Coronary artery (tissue), 2 donors: ENCODE results near the gene PTAFR.

ENCODE experiments used
- DNase-seq: peaks from one replicate; pipeline ENCODE4 v3.0.0-alpha.2; 2017; ENCODE audit warnings: low spot score
- H3K27ac ChIP-seq, 2 donors: fragments of 200-600 bp; sonication (generic); one replicate each; pipeline ENCODE4 v1.5.1; 2016 to 2019
- H3K4me3 ChIP-seq: fragments of 200-600 bp; sonication (generic); 2 replicates; pipeline ENCODE4 v1.5.1; 2016; ENCODE audit warnings: mild to moderate bottlenecking, moderate library complexity
- TF ChIP-seq, protein P1 (sequence below): fragments of 200-600 bp; sonication (generic); IDR thresholded peaks from one replicate; pipeline ENCODE4 v1.5.1; 2019; ENCODE audit warnings: antibody characterized with exemption

PTAFR gene

DNA sequence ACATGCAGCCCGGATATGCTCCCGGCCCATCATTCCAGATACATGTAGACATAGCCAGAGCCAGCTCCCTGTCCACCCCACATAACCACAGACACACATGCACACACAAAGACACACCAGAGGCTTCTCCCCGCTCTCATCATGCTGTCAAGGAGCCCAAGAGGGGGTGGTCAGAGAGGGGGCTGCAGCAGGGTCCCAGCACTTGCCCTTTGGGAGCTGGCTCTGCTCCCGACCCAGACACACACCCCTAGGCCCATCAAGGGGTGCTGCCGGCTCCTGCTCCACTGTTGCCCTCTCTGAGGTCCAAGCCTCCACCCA lies 2.6 kb downstream of the PTAFR start:
- TF ChIP-seq, protein P1, sequence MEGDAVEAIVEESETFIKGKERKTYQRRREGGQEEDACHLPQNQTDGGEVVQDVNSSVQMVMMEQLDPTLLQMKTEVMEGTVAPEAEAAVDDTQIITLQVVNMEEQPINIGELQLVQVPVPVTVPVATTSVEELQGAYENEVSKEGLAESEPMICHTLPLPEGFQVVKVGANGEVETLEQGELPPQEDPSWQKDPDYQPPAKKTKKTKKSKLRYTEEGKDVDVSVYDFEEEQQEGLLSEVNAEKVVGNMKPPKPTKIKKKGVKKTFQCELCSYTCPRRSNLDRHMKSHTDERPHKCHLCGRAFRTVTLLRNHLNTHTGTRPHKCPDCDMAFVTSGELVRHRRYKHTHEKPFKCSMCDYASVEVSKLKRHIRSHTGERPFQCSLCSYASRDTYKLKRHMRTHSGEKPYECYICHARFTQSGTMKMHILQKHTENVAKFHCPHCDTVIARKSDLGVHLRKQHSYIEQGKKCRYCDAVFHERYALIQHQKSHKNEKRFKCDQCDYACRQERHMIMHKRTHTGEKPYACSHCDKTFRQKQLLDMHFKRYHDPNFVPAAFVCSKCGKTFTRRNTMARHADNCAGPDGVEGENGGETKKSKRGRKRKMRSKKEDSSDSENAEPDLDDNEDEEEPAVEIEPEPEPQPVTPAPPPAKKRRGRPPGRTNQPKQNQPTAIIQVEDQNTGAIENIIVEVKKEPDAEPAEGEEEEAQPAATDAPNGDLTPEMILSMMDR: no peak
- peak overlapping the region in 1 of 2 donors; percentile 80 for H3K27ac ChIP-seq
- H3K4me3 ChIP-seq: peak overlapping the region; percentile 32

DNA sequence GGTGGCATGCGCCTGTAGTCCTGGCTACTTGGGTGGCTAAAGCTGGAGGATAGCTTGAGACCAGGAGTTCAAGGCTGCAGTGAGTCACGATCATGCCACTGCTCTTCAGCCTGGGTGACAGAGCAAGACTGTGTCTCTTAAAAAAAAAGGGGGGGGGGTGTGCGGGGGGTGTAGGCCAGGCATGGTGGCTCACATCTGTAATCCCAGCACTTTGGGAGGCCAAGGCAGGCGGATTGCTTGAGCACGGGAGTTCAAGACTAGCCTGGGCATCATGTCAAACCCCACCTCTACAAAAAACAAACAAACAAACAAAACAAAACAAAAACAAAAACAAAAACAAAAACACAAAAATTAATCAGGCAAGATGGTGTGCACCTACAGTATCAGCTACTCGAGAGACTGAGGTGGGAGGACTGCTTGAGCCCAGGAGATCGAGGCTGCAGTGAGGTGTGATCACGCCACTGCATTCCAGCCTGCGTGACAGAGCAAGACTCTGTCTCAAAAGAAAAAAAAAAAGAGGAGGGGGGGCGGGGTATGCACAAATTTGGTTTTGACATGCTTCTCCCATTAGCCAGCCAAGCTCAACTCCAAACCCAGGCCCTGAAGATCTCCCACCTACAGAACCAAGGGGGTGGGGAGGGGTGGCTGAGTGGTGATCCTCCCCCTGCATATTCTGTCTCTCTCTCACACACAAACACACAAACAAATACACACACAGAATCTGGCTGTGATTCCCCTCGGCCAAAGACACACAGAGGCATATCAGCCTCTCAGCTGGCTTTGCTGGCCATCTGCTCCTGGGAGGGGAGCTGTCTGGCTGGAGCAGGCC lies 3.1 kb downstream of the PTAFR start:
- TF ChIP-seq, protein P1: no peak
- Histone ChIP-seq H3K27ac (peak overlapping the region in 1 of 2 donors; percentile 80), H3K4me3 (peak overlapping the region; percentile 32)
- no peak for DNase-seq

More for the DNA sequence above, 2.6 kb downstream of the PTAFR start:
- DNase-seq: no peak

DNA sequence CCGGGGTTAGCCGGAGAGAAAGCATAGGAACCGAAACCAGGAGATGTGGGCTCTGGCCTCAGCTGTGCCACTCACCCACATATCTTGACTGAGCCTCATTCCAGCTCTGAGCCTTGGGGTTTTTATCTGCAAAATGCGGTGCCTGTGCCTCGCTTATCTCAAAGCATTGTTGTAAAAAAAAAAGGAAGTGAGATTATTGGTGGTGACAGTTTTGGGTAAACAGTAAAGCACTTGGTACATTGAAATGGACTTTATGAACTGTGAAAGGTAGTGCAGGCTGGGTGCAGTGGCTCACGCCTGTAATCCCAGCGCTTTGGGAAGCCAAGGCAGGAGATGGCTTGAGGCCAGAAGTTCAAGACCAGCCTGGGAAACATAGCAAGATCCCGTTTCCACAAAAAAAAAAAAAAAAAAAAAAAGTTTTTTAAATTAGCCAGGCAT lies 3.8 kb downstream of the PTAFR start:
- Histone ChIP-seq H3K27ac (peak overlapping the region in 1 of 2 donors; percentile 4), H3K4me3 (no peak overlapping the region)
- TF ChIP-seq, protein P1: no peak
- no peak for DNase-seq

DNA sequence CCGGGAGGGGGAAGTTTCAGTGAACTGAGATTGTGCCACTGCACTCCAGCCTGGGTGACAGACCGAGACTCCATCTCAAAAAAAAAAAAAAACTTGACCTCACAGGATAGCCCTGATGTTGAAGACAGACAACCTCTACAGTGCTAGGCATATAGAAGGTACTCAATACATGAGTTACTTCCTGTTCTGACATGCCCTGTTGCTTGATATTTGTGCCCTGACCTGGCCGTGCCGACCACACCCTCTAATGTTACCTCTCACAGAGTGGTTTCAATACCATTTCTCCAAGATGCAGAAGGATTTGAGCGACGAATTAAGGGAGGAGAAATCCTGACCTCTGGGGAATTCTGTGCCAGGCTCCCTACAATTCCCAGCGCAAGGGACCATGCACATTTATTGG lies 5.2 kb downstream of the PTAFR start:
- Histone ChIP-seq H3K4me3 (no peak overlapping the region), H3K27ac (peak overlapping the region in 1 of 2 donors; percentile 9)
- no peak for DNase-seq
- TF ChIP-seq, protein P1: no peak

DNA sequence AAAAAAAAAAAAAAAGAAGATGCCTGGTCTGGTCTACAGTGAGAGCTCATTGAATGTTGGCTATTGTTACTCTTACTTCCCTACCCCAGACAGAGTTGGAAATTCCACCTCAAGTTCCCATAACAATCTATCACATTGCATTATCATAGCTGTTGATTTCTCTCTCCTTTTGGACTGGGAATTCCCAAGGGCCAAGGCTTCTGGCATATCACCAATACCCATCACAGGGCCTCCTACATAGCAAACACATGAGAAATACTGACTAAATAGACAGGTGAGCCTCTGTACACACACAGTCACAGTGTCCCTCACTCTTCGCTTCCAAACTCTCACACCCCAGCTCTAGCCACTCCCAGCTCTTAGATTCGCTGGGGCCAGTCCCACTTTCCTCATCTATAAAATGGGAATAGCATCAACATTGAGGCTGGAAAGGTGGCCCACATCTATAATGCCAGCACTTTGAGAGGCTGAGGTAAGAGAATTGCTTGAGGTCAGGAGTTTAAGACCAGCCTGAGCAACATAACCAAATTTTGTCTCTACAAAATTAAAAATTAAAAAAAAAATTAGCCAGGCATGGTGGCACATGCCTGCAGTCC lies 6.4 kb downstream of the PTAFR start:
- Histone ChIP-seq H3K27ac (no peak overlapping the region), H3K4me3 (no peak overlapping the region)
- TF ChIP-seq, protein P1: no peak
- DNase-seq: no peak

DNA sequence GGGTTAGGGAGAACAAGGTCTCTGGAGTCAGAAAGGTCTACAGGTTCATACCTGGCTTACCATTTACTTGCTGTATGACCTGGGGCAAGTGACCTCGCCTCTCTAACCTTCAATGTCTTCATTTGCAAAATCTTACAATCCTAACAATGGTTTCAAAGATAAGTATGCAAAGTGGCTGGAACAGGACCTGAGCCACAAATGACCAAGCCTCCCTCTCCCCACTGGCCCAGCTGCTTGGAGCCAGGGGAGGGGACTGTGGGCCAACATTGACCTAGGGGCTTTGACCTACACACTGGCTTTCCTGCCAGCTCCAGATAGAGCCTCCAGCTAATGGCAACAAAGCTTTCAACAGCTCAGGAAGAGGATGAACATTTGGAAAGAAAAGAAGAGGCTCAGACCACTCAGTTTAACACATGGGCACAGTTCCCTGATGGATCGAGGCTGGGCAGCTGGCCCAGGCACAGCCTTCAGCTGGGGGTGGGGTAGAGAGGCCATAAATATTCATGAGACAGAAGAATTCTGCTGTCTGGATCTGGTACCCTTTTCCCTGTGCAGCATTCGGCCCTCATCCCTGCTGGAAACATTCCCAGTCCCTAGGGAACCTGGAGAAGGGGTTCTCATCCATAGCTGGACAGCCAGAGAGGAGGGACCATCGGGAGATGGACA lies 12.9 kb downstream of the PTAFR start:
- TF ChIP-seq, protein P1: no peak
- DNase-seq: no peak
- no peak overlapping the region for H3K27ac ChIP-seq
- H3K4me3 ChIP-seq: no peak overlapping the region
